ENCODE data around the gene OR10G7.
"Not testable (repeated sequence)": the region's sequence is repeated elsewhere in the genome, so short reads cannot be mapped to it uniquely, and the experiment has no call there.

The OR10G7 gene

GRCh38 chr11:124036666-124037065 is 4.5 kb downstream of the OR10G7 start:
- DNase-seq, result no peak

DNA sequence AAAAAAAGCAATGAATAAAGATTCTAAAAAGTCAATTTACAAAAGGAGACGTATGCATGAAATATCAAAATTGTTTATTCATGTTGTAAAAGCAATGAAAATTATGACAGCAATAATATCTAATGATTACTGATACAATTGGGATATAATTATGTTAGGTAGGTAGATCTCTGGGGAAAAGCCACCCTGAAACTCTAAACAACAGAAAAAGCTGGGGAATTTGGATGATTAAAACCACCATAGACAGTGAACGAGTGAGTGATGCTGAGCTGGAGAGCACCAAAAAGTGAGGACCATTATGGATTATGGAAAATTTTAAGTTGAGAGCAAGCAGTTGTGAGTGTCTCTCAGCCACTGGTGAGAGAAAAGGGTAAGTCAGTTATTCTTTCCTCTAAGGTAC is 14.6 kb downstream of the OR10G7 start, which contains the start of gene OR10G8:
OR10G8 (plus strand) TSS at position 301 of the 400 bp plus-strand sequence. CDS start 2,825 bp downstream, outside the sequence.
- DNase-seq, result no peak

DNA sequence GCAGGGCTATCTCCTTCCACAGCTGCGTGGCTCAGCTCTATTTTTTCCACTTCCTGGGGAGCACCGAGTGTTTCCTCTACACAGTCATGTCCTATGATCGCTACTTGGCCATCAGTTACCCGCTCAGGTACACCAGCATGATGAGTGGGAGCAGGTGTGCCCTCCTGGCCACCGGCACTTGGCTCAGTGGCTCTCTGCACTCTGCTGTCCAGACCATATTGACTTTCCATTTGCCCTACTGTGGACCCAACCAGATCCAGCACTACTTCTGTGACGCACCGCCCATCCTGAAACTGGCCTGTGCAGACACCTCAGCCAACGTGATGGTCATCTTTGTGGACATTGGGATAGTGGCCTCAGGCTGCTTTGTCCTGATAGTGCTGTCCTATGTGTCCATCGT is 25.3 kb downstream of the OR10G7 start:
- not testable (repeated sequence) for DNase-seq

DNA sequence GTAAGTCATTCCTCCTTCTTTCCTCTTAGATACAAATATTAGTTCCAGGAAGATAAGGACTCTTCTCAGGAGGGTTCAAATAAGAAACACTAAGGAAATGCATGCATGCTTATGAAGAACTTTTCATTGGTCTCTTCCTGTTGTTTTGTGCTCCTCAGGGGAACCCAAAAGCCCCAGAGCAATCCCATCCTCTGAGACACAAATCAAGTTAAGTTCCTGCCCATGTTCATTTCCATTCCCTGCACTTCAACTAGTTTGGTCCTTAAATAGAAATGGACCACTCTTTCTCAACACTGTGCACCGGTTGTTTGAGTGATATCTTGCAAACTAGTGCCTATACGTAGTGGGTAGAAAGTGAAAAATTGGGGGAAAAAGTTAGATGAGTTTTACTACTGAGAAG is 28.4 kb downstream of the OR10G7 start, which contains the start of gene OR10G4:
OR10G4 (plus strand) TSS at position 301 of the 400 bp plus-strand sequence. CDS start 2,578 bp downstream, outside the sequence.
- DNase-seq, result no peak

GRCh38 chr11:123995119-123995518 is 46.0 kb downstream of the OR10G7 start, which contains the start of gene OR10G6:
Gene OR10G6, minus strand, starts transcription at chr11:123995161. Its CDS starts 0 bp downstream, at chr11:123995161.
- DNase-seq, result no peak
